Activated CD4-positive, alpha-beta T cell treated with anti-CD3 and anti-CD28 coated beads, Interleukin-2, Interleukin-4, amounts not matched to agents 100 ng/mL and 50 ng/mL, durations not matched to agents 16 hours and 8 hours (primary cell): ENCODE data around the gene ANKUB1.
"Not testable (repeated sequence)": the region's sequence is repeated elsewhere in the genome, so short reads cannot be mapped to it uniquely, and the experiment has no call there.

Experiments used
- DNase-seq: peaks from one replicate; pipeline ENCODE4 v3.0.0-alpha.2; 2020; ENCODE audit warnings: low spot score

Gene ANKUB1

DNA sequence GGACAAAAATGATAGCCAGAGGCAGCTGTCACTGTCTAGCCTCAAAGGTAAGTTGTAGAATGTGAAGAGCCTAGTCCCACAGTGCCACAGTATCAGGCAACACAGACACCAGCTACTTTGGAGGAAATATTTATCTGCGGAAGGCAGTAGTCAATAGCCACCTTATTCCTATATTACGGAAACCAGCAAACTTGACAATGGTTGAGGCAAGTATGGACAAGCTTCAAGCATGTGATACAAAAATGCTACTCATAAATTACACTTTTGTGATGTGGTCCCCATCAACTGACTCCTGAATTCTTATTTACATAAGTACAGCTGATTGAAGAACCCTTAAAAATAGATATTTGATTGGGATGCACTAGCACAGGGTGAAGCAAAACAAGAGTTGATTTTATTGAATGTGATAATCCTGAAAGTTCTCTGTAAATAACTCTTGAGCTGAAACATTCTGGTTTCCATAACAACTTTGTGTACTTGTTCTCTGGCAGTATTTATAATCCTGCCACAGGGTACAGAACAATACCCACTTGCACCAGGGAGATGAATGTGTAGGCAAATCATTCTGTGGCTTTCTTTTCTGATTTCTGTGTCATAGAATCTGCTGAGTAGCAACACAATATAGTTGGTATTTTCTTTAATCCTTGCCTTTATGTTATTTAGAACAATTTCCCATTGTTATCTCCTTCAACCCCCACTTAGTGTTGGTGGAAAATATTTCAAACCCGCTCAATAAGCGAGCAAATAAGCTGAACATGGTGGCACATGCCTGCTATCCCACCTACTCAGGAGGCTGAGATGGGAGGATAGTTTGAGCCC lies at the start of gene ANKUB1:
ANKUB1 (minus strand) TSS at position 103 of the 819 bp plus-strand sequence. CDS start 188 bp downstream, outside the sequence.
- no peak for DNase-seq

GRCh38 chr3:149839896-149840295 lies 47.5 kb upstream of the ANKUB1 start:
- no peak for DNase-seq

GRCh38 chr3:149839469-149839868 lies 47.1 kb upstream of the ANKUB1 start:
- DNase-seq: not testable (repeated sequence)

DNA sequence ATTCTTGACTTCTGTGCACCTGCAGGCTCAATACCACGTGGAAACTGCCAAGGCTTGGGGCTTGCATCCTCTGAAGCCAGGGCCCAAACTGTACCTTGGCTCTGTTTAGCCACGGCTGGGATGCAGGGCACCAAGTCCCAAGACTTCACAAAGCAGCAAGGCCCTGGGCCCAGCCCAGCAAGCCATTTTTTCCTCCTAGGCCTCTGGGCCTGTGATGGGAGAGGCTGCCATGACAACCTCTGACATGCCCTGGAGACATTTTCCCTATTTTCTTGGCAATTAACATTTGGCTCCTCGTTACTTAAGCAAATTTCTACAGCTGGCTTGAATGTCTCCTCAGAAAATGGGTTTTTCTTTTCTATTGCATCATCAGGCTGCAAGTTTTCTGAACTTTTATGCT lies 46.1 kb upstream of the ANKUB1 start:
- not testable (repeated sequence) for DNase-seq

GRCh38 chr3:149833241-149833640 lies 40.9 kb upstream of the ANKUB1 start:
- no peak for DNase-seq

DNA sequence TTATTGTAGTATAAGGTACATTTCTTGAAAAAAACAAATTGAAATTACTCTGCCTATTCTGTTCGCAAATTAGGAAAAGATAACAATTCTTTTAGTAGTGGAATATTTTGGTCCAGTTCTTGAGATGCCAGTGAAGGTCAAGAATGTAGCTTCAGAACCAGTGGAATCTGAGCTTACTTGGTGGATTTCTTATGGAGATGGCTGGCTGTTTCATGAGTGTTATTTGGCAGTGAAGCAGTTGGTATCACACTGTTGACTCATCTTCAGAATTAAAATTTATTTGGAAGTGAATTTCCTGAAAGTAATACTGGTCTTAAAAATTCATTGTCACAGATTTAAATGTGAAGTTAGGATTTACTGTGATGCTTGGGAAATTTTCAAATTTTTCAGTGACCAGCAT lies 39.7 kb upstream of the ANKUB1 start:
- DNase-seq: no peak

DNA sequence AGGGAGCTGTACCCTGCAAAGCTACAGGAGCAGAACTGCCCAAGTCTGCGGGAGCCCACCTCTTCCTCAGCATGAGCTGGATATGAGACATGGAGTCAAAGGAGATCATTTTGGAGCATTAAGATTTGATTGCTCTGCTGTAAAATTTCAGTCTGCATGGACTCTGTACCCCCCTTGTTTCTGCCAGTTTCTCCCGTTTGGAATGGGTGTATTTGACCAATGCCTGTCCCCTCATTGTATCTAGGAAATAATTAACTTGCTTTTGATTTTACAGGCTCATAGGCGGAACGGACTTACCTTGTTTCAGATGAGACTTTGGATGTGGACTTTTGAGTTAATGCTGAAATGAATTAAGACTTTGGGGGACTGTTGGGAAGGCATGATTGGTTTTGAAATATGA lies 39.0 kb upstream of the ANKUB1 start:
- no peak for DNase-seq

GRCh38 chr3:149830902-149831301 lies 38.5 kb upstream of the ANKUB1 start:
- no peak for DNase-seq

DNA sequence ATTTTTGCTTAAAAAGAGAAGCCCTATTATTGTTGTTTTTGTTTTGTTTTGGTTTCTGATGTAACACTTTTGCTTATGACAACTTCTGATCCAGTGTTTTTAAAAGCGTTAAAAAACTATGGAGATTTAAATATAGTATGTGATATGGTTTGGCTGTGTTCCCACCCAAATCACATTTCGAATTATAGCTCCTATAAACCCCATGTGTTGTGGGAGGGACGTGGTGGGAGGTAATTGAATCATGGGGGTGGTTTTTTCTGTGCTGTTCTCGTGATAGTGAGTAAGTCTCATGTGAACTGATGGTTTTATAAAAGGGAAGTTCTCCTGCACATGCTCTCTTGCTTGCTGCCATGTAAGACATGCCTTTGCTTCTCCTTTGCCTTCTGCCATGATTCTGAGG lies 37.3 kb upstream of the ANKUB1 start:
- not testable (repeated sequence) for DNase-seq

DNA sequence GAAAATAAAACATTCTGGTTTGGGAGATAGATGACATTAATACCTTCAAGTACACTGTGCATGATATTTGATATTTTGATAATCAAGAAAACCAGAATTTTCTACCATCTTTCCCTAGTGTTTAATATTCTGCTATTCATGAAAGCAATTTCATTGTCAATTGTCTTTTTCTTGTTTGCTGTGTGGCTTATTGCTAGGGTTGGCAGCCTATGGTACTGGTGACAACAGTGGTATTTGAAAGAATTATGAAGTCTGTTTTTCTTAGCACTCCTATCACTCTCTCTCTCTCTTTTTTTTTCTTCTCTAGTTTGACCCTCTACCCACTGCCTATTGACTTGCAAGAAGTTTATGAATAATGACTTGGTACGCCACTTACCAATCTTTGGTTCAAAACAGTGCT lies 36.0 kb upstream of the ANKUB1 start:
- DNase-seq: no peak

DNA sequence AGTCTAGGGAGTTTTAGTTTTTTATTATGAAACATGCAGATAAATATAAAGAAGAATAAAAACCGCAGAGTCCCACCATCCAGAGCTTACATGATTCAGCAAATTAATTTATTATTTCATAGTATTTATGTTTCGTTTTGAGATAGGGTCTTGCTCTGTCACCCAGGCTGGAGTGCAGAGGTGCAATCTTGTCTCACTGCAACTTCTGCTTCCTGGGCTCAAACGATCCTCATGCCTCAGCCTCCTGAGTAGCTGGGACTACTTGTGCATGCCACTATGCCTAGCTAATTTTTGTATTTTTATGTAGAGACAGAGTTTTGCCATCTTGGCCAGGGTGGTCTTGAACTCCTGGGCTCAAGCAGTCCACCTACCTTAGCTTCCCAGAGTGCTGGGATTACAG lies 34.3 kb upstream of the ANKUB1 start:
- DNase-seq: no peak

- DNase-seq: no peak
Measured at GRCh38 chr3:149820183-149820582, 27.8 kb upstream of the ANKUB1 start.

DNA sequence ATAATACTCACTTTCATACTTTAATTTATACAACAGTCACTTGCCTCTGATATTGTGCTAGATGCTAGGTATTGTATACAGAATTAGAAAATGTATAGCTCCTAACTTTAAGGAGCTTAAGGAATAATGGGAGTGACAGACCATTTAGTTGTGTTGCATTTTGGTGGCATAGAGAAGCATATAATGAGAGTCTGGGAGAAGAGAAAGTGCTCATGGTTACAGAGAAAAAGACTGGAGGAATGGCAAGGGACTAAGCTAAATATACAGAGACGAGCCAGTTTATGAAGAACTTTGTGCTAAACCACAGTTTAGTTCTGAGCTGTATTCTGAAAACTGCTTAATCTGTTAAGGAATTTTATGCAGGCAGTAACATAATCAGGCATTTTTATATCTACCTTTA lies 27.1 kb upstream of the ANKUB1 start:
- DNase-seq: no peak

- DNase-seq: peak; percentile 26
Measured at GRCh38 chr3:149816986-149817385, 24.6 kb upstream of the ANKUB1 start.

GRCh38 chr3:149816311-149816710 lies 24.0 kb upstream of the ANKUB1 start:
- no peak for DNase-seq

DNA sequence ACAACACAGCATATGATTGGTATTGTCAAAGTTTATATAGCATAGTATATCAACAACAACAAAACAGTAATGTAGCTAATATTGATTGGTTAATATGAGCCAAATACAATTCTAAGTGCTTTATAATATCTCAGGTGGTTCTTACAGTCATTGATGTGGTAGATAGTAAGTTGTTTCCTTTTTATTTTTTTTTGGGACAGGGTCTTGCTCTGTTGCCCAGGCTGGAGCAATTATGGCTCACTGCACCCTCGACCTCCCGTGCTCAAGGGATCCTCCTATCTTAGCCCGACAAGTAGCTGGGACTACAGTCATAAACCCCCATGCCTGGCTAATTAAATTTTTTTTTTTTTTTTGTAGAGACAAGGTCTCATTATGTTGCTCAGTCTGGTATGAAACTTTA lies 23.4 kb upstream of the ANKUB1 start:
- no peak for DNase-seq

- DNase-seq: no peak
Measured at GRCh38 chr3:149815321-149815720, 23.0 kb upstream of the ANKUB1 start.

DNA sequence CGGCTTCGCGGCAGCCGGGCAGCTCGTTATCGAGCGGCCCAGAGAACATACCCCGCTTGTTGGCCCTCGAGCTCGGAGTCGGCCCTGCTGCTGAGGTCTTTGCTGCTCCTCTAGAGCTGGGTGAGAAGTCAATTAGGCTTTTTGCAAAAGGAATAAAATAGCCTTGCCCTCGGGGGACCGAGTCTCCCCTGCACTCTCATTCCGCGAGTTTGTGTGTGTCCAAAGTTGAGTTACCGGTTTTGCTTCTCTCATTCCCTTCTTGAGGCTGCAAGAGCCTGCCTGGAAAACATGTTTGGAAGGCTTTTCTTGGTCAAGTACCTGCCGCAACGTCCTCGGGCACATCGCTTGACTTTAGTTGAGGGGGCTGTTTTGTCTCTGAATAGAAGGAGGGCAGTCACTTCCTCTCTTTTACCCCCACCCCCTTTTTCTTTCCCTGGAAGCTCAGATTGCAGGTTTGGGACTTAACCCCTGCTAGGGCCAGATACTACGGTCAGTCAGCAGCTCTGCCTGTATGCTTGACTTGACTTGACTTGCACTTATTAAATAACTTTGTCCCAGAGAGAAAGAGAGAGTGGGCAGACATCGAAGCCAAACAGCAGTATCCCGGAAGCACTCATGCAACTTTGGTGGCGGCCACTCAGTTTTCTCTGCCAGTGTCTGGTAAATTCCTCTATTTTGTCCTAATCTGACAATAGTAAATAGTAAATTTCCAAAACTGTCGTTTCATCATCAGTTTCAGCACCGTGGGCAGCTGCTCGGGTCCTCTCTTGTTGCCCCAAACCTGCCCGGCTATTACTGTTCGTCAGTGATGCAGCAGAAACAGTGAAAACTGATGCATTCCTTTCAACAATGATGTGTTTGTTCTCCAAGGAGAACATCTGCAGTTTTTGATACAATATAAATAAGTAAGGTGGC lies 21.3 kb upstream of the ANKUB1 start:
- peak; percentile 9 for DNase-seq

DNA sequence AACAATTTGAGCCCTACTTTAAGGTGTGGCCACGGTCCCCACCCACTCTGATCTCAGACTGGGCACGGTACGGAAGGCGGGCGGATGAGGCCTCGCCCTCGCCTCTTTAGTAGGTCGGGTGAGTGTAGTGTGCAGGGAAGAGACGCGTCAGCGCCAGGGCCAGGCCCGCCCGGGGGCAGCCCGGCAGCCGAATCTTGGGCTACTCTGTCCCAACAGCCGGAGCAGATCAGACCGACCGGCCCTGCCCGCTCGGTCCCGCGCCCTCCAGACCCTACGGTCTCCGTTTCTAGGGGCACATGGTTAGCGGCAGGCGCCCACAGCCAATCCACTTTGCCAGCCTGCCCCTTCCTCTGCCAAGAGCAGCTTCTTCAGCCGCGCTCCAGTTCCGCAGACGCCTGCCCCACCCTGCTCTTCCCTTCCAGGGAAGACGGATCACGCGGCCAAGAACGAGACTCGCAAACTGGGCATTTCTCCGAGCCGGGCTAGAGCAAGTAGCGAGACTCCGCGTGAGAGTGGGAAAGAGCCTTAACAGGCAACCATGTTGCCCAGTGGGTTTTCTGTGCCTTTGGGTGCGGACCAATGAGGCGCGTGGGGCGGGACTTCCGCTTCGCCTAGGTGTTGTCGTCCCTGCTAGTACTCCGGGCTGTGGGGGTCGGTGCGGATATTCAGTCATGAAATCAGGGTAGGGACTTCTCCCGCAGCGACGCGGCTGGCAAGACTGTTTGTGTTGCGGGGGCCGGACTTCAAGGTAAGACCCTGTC lies 20.4 kb upstream of the ANKUB1 start, which contains the start of gene RNF13:
RNF13 (plus strand) TSS at position 610 of the 761 bp plus-strand sequence. CDS start 32,812 bp downstream, outside the sequence.
- peak; percentile 95 for DNase-seq

GRCh38 chr3:149812165-149812605 lies 19.8 kb upstream of the ANKUB1 start:
- DNase-seq: no peak

DNA sequence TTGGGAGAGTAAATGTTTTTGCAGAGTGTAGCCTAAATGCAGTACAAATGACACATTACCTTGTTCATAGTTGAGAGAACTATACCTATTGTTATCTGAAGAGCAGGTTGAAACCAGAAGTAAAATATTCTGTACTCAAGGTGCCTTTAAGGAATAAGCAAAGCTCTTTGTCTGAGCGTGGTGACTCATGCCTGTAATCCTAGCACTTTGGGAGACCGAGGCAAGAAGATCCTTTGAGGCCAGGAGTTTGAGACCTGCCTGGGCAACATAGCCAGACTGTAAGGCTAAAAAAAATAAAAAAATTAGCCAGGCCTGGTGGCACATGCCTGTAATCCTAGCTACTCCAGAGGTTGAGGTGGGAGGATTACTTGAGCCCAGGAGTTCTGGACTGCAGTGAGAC lies 18.5 kb upstream of the ANKUB1 start:
- no peak for DNase-seq

DNA sequence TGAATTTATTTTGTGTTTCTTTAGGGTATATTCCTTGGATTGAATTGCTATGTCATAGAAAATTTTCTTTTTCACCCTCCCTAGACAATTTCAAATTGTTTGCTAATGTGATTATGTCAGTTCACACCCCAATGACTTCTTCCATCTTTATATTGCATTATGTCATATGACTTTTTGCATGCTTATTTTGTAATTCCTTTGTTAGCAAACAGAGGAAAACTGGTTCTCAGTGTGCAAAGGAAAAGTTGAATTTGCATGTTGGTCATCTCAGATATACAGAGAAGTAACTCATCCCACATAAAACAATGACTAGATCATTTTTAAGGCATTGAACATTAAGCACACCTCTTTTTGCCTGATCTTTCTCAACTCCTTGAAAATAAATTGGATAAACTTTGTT lies 17.3 kb upstream of the ANKUB1 start:
- DNase-seq: no peak
